Activated CD4-positive, alpha-beta T cell treated with anti-CD3 and anti-CD28 coated beads for 1 hour (primary cell): ENCODE data around the gene ARHGDIA.
"Not testable (repeated sequence)": the region's sequence is repeated elsewhere in the genome, so short reads cannot be mapped to it uniquely, and the experiment has no call there.

Experiments used
- DNase-seq: peaks from one replicate; pipeline ENCODE4 v3.0.0-alpha.2; 2020

ARHGDIA gene

GRCh38 chr17:81841866-81842265 is 29.3 kb downstream of the ARHGDIA start:
- DNase-seq, result no peak

GRCh38 chr17:81840826-81841778 is 30.0 kb downstream of the ARHGDIA start:
- DNase-seq, result no peak

- not testable (repeated sequence) for DNase-seq
Measured at GRCh38 chr17:81840059-81840458, 31.1 kb downstream of the ARHGDIA start.

- no peak for DNase-seq
Measured at GRCh38 chr17:81839301-81839700, 31.8 kb downstream of the ARHGDIA start.

- DNase-seq, result no peak
Measured at GRCh38 chr17:81838753-81839255, 32.3 kb downstream of the ARHGDIA start.

GRCh38 chr17:81837641-81838040 is 33.5 kb downstream of the ARHGDIA start:
- DNase-seq, result no peak

GRCh38 chr17:81834831-81835267 is 36.3 kb downstream of the ARHGDIA start, which contains the start of gene PPP1R27:
Gene PPP1R27, minus strand, starts transcription at chr17:81835050. Its CDS starts 97 bp downstream, at chr17:81834953.
- DNase-seq, result no peak

GRCh38 chr17:81833921-81834830 is 37.0 kb downstream of the ARHGDIA start:
- no peak for DNase-seq

GRCh38 chr17:81833160-81833920 is 37.8 kb downstream of the ARHGDIA start, which contains the start of gene MCRIP1:
Gene MCRIP1, minus strand, starts transcription at chr17:81833291. Its CDS starts 8,785 bp downstream, at chr17:81824506.
- DNase-seq, result peak; percentile 92

- DNase-seq, result no peak
Measured at GRCh38 chr17:81832608-81833159, 38.5 kb downstream of the ARHGDIA start.

GRCh38 chr17:81831957-81832607 is 39.1 kb downstream of the ARHGDIA start:
- no peak for DNase-seq

- no peak for DNase-seq
Measured at GRCh38 chr17:81831563-81831956, 39.6 kb downstream of the ARHGDIA start.

GRCh38 chr17:81829858-81830257 is 41.3 kb downstream of the ARHGDIA start:
- no peak for DNase-seq

- no peak for DNase-seq
Measured at GRCh38 chr17:81828656-81829055, 42.5 kb downstream of the ARHGDIA start.

GRCh38 chr17:81825841-81826466 is 45.2 kb downstream of the ARHGDIA start:
- no peak for DNase-seq

GRCh38 chr17:81824595-81824994 is 46.5 kb downstream of the ARHGDIA start:
- DNase-seq, result no peak

- DNase-seq, result no peak
Measured at GRCh38 chr17:81823820-81824550, 47.2 kb downstream of the ARHGDIA start.

GRCh38 chr17:81822996-81823819 is 47.9 kb downstream of the ARHGDIA start:
- no peak for DNase-seq

- DNase-seq, result no peak
Measured at GRCh38 chr17:81822312-81822637, 48.9 kb downstream of the ARHGDIA start.
